ENCODE measurements around the gene ATP13A2.

- TF ChIP-seq, protein P1, sequence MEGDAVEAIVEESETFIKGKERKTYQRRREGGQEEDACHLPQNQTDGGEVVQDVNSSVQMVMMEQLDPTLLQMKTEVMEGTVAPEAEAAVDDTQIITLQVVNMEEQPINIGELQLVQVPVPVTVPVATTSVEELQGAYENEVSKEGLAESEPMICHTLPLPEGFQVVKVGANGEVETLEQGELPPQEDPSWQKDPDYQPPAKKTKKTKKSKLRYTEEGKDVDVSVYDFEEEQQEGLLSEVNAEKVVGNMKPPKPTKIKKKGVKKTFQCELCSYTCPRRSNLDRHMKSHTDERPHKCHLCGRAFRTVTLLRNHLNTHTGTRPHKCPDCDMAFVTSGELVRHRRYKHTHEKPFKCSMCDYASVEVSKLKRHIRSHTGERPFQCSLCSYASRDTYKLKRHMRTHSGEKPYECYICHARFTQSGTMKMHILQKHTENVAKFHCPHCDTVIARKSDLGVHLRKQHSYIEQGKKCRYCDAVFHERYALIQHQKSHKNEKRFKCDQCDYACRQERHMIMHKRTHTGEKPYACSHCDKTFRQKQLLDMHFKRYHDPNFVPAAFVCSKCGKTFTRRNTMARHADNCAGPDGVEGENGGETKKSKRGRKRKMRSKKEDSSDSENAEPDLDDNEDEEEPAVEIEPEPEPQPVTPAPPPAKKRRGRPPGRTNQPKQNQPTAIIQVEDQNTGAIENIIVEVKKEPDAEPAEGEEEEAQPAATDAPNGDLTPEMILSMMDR (IDR thresholded peaks at IDR 0.05), result no peak
- TF ChIP-seq EZH2phosphoT487 (IDR thresholded peaks at IDR 0.05) (no peak), EZH2 (IDR thresholded peaks at IDR 0.05) (no peak)
Observed at GRCh38 chr1:17004466-17005364, 7.0 kb downstream of the ATP13A2 start.

Measured in neural progenitor cell (in vitro differentiated cells).